Measurements from ENCODE around the gene SGPP2.

Gene SGPP2

DNA sequence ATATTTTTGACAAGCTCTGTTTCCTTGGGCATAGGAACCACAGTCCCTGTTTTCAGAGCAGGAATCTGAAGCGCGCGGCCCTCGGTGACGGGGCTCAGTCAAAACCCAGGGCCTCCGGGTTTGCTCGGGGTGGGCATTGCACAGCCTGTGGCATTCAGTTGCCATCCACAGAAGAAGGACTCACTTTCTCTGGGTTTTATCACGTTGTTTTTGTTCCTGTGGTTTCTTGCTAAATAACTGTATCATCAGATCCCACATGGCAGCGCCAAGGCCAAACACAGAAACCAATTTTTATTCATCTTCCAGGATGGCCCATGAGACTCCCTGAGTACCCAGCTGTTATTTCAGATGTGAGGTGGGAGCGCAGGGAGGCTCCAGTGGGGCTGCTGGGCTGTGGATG lies 35.6 kb downstream of the SGPP2 start:
- DNase-seq (ENCODE audit: low read depth in 1 of 2, low spot score in 1 of 2), result no peak
- in situ Hi-C loops (cut with HindIII; ENCODE audit: low pct_unique_long_range_greater_than_20kb, low sequenced_read_pairs), result no loop called here
- no peak for TF ChIP-seq JUND (IDR thresholded peaks at IDR 0.05; ENCODE audit: low read depth)

DNA sequence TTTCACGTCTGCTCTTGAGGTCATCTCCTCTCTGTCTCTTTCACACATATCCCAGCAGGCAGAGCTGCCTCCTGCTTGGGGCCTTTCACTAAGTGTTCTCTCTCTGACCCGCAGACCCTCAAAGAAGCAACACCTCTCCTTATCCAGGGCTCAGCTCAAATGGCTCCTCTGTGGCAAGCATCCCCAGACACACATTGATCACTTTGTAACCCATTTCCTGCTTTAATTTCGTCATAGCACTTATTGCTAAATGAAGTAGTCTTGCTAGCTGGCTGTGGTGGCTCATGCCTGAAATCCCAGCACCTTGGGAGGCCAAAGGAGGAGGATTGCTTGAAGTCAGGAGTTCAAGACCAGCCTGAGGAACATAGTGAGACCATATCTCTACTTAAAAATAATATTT lies 41.4 kb downstream of the SGPP2 start:
- in situ Hi-C loops (cut with HindIII; ENCODE audit: low pct_unique_long_range_greater_than_20kb, low sequenced_read_pairs), result no loop called here
- no peak for DNase-seq (ENCODE audit: low read depth in 1 of 2, low spot score in 1 of 2)
- TF ChIP-seq JUND (IDR thresholded peaks at IDR 0.05; ENCODE audit: low read depth), result no peak

DNA sequence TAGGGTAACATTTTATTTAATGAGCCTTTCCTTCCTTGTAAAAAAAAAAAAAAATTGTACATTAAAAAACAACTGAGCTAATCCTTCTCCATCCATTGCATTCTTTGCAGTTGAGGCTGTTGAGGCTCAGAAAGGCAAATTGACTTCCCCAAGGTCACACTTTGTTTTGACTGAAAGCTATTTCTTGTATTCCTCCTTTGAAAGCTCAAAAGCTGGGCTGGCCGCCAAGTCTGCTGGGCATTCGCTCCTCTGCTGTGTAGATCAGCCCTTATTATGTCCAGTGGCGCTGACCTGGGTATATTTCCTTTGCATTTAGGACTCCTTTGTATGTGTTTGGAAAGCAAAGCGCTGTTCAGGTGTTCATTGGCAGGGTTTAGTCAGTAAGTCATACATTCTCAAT lies 44.0 kb downstream of the SGPP2 start:
- no peak for TF ChIP-seq JUND (IDR thresholded peaks at IDR 0.05; ENCODE audit: low read depth)
- in situ Hi-C loops (cut with HindIII; ENCODE audit: low pct_unique_long_range_greater_than_20kb, low sequenced_read_pairs), result no loop called here
- DNase-seq (ENCODE audit: low read depth in 1 of 2, low spot score in 1 of 2), result no peak

DNA sequence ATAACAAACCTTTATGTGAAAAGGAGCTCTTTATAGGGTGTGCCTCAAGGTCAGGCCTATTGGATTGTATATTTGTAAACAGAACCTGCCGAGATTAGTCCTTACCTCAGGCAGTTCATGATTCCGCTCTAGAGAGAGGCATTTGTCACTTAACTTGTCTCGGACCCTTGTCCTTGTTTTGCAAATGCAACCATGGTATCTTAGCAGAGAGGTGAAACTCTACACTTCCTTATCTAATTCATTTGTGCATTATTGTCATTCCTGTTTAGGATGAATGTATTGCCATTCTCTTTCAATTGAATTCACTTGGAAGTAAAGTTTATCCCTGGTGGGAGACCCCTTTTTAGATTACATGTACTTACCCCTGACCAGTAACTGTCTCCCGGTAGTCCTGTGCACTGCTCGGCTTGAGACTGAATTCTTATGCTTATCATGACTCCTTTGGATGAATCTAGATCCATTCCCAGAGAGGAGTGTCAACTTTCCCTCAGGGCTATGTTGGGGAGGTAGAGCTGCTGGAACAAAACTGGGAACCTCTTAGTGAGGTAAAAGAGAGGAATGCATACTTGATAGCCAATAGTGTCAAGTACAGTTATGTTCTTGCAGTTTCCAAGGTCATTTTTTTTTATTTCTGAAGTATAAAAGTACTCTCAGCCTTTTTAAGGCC lies 46.6 kb downstream of the SGPP2 start:
- TF ChIP-seq JUND (IDR thresholded peaks at IDR 0.05; ENCODE audit: low read depth), result no peak
- in situ Hi-C loops (cut with HindIII; ENCODE audit: low pct_unique_long_range_greater_than_20kb, low sequenced_read_pairs), result no loop called here
- DNase-seq (ENCODE audit: low read depth in 1 of 2, low spot score in 1 of 2), result no peak

DNA sequence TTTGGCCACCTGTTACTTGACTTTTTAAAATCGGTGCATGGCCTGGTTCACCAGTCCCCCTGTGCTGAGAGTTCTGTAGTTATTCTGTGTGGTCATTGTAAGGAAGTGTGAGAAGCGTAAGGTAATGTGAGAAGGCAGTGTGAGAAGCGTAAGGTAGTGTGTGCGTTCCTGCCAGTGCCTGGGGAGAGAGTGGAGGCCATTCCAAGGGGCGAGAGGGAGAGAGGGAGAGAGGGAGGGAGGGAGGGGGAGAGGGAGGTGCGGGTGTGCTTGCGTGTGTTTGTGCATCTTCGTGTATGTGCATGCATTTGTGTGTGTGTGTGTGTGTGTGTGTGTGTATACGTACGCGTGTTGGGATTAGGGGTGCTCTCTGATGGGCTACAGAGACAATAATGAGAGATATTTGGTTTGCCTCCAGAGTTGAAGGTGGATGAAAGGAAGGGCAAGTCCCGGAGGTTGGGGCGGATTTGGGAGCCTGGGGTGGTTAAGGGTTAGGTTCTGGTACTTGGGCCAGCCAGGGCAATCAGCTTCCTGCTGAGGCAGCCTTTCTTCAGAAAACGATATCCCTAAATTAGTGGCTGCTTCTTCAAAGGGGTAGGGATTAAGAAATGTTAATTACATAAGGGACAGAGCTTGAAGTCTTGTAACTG lies 53.7 kb downstream of the SGPP2 start:
- no peak for TF ChIP-seq JUND (IDR thresholded peaks at IDR 0.05; ENCODE audit: low read depth)
- in situ Hi-C loops (cut with HindIII; ENCODE audit: low pct_unique_long_range_greater_than_20kb, low sequenced_read_pairs), result no loop called here
- DNase-seq (ENCODE audit: low read depth in 1 of 2, low spot score in 1 of 2), result no peak

DNA sequence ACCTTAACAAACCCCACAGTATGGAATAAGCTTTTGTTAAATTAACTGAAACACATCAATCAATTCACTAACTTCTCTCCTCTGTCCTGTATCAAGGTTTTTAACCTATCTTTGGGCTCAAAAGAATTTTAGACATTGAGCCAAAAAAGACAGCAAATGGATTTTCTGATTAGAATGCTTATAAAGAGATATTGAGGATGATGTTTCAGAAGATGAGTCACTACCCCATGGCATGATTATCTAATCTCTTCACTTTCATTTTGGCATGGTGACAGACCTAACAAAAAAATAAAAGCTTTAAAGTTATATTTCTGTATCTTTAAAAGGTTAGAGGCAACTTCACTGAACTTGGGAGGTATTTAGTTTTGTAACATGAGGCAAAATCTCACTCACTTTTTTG lies 55.5 kb downstream of the SGPP2 start:
- DNase-seq (ENCODE audit: low read depth in 1 of 2, low spot score in 1 of 2), result no peak
- in situ Hi-C loops (cut with HindIII; ENCODE audit: low pct_unique_long_range_greater_than_20kb, low sequenced_read_pairs), result no loop called here
- no peak for TF ChIP-seq JUND (IDR thresholded peaks at IDR 0.05; ENCODE audit: low read depth)

DNA sequence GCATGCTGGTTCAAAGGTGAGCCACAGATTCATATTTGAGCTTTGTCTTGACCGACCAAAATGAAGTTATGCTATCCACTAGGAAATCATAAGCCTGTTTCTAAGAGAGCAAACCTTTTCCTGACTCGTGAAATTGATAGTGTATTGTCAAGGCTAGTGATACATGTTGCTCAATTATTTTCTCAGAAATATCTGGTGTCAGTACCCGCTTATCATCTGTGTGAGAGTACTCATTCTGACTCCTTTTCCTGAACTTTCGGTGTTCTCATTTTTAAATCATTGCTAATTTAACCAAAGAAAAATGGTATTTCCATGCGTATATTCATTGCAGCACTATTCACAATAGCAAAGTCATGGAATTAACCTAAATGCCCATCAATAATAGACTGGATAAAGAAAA lies 56.2 kb downstream of the SGPP2 start:
- in situ Hi-C loops (cut with HindIII; ENCODE audit: low pct_unique_long_range_greater_than_20kb, low sequenced_read_pairs), result no loop called here
- no peak for TF ChIP-seq JUND (IDR thresholded peaks at IDR 0.05; ENCODE audit: low read depth)

DNA sequence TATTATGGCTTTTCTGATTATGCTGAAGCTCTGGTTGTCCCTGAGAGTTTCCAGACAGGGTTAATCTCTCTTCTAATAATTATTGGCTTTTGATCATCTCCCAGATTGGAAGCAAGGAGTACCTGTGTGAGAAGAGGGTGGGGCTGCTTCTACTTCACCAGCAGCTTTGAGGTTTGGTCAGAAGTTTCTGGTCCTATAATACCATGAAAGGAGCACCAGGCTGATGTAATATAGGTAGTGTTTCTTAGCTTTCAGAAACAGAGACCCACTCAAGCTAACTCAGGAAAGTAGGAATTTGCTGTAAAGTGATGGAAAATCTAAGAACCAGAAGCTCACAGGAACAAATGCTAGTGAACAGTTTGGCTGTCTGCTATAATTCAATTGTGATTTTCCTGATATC lies 57.6 kb downstream of the SGPP2 start:
- in situ Hi-C loops (cut with HindIII; ENCODE audit: low pct_unique_long_range_greater_than_20kb, low sequenced_read_pairs), result no loop called here
- TF ChIP-seq JUND (IDR thresholded peaks at IDR 0.05; ENCODE audit: low read depth), result no peak
- DNase-seq (ENCODE audit: low read depth in 1 of 2, low spot score in 1 of 2), result no peak

More for the DNA sequence above, 56.2 kb downstream of the SGPP2 start:
- no peak for DNase-seq (ENCODE audit: low read depth in 1 of 2, low spot score in 1 of 2)

DNA sequence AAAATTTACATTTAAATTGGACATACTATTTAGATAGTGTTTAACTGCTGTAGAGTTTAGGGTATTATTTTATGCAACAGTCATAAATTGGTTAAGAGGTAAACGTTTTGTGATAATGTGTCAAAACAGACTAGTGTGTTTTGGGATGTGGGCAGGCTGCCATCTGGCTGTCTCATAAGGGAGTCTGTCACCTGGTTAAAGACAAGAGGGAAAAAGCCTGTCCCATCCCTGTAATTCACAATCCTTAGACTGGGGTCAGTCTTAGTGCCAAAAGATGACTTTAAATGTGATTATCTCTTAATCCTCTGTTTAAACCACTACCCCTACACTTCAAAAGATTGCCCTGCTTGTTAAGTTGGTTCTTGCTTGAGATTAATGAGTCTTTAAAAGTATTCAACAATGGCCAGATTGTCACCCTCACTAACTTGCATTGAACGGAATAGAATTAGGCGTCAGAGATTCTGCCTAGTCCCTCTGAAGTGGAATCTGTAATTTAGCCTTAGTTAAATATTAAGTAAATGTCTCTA lies 59.2 kb downstream of the SGPP2 start:
- in situ Hi-C loops (cut with HindIII; ENCODE audit: low pct_unique_long_range_greater_than_20kb, low sequenced_read_pairs), result no loop called here
- TF ChIP-seq JUND (IDR thresholded peaks at IDR 0.05; ENCODE audit: low read depth), result no peak
- DNase-seq (ENCODE audit: low read depth in 1 of 2, low spot score in 1 of 2), result peak in 1 of 2 experiments; percentile 15

DNA sequence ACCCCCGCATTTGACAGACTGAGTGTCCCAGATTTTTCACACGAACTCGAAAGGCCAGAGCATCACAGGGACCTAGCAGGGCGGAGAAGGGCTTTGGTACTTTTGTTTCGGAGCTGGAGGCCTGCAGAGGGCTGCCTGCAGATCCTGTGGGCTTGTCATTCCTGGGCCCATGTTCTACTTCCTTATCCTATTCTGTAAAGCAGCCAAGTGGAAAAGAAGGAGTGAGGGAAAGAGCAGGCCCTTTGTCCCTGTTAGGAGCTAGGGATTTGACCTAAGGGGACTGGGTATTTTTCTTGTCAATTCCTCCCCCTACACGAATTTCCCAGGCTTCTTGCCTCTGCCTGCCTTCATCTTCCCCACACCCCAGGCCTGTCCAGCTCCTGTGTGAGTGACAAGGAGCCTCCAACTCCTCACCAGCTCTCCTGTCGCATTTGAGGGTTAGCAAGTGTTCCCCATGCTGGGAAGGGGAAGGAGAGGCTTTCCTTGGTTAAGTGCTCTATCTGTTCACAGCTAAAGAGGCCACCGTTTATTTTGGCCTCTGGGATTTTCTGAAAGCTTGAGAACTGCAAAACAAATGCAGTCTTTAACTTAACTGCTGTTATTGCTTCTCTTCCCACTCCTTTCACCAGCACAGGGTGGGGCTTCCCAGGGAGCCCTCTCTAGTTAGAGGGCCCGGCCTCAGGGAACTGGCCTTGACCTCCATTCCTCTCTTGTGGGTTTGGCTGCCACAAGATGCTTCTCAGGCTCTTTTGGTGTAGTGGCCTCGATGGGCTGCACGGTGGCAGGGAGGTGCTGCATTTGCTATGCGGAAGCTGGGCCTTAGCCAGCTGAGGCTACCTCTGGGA lies 61.2 kb downstream of the SGPP2 start:
- TF ChIP-seq JUND (IDR thresholded peaks at IDR 0.05; ENCODE audit: low read depth), result no peak
- in situ Hi-C loops (cut with HindIII; ENCODE audit: low pct_unique_long_range_greater_than_20kb, low sequenced_read_pairs), result no loop called here
- DNase-seq (ENCODE audit: low read depth in 1 of 2, low spot score in 1 of 2), result no peak

DNA sequence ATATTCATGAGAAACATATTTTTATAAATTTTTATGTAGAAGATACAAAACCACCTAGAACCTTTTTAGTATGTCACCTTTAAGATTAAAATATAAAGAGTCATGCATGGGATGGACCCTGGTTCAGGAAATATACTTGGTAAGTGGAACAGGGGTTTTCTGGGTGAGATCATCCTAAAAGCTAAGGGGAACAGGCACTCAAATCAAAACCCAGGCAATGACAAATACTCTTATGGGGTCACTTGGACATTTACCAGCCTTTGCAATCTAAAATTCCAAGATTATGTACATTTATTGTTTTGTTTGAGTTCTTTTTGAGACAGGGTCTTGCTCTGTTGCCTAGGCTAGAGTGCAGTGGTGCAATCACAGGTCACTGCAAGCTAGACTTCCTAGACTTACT lies 65.8 kb downstream of the SGPP2 start:
- in situ Hi-C loops (cut with HindIII; ENCODE audit: low pct_unique_long_range_greater_than_20kb, low sequenced_read_pairs), result no loop called here
- no peak for TF ChIP-seq JUND (IDR thresholded peaks at IDR 0.05; ENCODE audit: low read depth)
- DNase-seq (ENCODE audit: low read depth in 1 of 2, low spot score in 1 of 2), result no peak

DNA sequence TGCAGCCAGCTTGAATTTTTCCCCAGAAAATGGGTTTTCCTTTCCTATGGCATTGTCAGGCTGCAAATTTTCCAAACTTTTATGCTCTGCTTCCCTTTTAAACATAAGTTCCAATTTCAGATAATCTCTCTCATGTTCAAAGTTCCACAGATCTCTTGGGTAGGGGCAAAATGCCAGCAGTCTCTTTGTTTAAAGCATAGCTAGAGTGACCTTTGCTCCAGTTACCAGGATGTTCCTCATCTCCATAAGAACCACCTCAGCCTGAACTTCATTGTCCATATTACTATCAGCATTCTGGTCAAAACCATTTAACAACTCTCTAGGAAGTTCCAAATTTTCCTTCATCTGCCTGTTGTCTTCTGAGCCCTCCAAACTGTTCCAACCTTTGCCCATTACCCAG lies 68.3 kb downstream of the SGPP2 start:
- TF ChIP-seq JUND (IDR thresholded peaks at IDR 0.05; ENCODE audit: low read depth), result no peak
- no peak for DNase-seq (ENCODE audit: low read depth in 1 of 2, low spot score in 1 of 2)
- in situ Hi-C loops (cut with HindIII; ENCODE audit: low pct_unique_long_range_greater_than_20kb, low sequenced_read_pairs), result no loop called here

All from T47D (cell line).